Measurements from ENCODE around the gene UGGT1.

The UGGT1 gene

DNA sequence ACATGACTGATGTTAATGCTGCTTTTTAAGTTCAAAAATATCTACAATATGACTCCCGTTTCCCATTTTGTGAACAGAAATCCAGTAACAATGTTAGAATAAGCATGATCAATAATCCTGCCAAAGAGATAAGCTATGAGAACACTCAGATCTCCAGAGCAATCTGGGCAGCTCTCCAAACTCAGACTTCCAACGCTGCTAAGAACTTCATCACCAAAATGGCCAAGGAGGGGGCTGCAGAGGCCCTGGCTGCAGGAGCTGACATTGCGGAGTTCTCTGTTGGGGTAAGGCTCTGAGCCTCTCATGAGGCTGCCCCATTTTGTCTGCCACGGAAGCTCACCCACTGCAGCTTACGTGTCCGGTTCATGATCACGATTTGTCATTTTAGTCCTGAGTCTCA lies 68.4 kb downstream of the UGGT1 start:
- Histone ChIP-seq H3K36me3 (ENCODE audit: low read depth) (peaks cover 84% of the 10 kb centered on the region), H3K4me1 (ENCODE audit: insufficient read depth, poor library complexity, severe bottlenecking) (no peaks in the 10 kb centered on the region), H3K27ac (ENCODE audit: poor library complexity, severe bottlenecking) (no peak overlapping the region), H3K4me3 (ENCODE audit: severe bottlenecking) (no peak overlapping the region), H3K27me3 (ENCODE audit: insufficient read depth, poor library complexity, severe bottlenecking) (no peaks in the 10 kb centered on the region), H3K9me3 (ENCODE audit: severe bottlenecking) (no peaks in the 10 kb centered on the region)
- no peak for ATAC-seq (ENCODE audit: low read depth)
- no peak for DNase-seq (ENCODE audit: low spot score)
- TF ChIP-seq CTCF (IDR thresholded peaks at IDR 0.05; ENCODE audit: poor library complexity, severe bottlenecking): no peak

DNA sequence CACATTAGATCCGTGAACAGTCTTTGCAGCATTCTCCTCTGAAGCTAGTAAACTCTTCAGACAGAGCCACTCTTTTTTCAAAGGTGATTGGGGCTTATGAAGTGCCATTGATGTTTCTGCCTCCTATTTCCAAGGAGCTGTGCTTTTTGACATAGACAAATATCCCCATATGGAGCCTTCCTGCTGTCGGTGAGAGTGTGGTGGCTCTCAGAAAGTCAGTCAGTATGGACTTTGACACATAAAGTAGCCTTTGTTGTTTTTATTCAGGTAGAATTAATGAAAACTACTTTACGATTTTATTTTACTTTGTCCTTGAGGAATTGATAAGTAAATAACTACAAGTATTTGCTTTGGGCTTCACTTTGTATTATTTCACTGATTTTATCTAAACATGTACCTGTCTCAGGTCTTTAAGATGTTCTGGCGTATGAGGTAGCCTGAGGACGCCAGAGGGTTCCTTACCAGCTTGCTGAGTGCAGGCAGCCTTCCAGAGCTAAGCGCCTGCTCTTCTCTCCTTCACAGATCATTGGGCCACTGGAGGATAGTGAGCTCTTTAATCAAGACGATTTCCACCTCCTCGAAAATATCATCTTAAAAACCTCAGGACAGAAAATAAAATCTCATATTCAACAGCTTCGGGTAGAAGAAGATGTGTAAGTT lies 69.7 kb downstream of the UGGT1 start:
- no peak for ATAC-seq (ENCODE audit: low read depth)
- no peak overlapping the region for H3K27ac ChIP-seq (ENCODE audit: poor library complexity, severe bottlenecking)

DNA sequence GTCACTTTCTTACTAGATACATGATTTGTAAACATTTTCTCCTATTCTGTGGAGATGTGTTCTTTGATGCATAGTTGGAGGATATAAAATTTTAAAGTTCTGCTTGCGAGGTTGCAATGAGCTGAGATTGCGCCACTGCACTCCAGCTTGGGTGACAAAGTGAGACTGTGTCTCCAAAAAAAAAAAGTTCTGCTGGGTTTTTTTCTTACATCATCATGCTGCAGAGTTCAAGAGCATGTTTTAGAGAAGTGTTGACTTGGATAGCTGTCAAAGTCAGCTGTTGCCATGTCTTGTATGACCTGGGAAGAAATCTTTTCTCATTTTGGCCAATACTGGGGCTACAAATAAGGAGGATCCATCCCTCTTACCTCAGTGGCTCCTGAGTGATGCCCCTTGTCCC lies 71.3 kb downstream of the UGGT1 start:
- H3K27me3 ChIP-seq (ENCODE audit: insufficient read depth, poor library complexity, severe bottlenecking): no peaks in the 10 kb centered on the region
- no peaks in the 10 kb centered on the region for H3K9me3 ChIP-seq (ENCODE audit: severe bottlenecking)
- TF ChIP-seq CTCF (IDR thresholded peaks at IDR 0.05; ENCODE audit: poor library complexity, severe bottlenecking): no peak
- no peak overlapping the region for H3K4me3 ChIP-seq (ENCODE audit: severe bottlenecking)
- H3K27ac ChIP-seq (ENCODE audit: poor library complexity, severe bottlenecking): no peak overlapping the region
- H3K36me3 ChIP-seq (ENCODE audit: low read depth): peaks cover 83% of the 10 kb centered on the region
- DNase-seq (ENCODE audit: low spot score) (no peak), ATAC-seq (ENCODE audit: low read depth) (no peak)
- H3K4me1 ChIP-seq (ENCODE audit: insufficient read depth, poor library complexity, severe bottlenecking): no peaks in the 10 kb centered on the region

More for the DNA sequence above, 69.7 kb downstream of the UGGT1 start:
- TF ChIP-seq CTCF (IDR thresholded peaks at IDR 0.05; ENCODE audit: poor library complexity, severe bottlenecking): no peak
- no peaks in the 10 kb centered on the region for H3K27me3 ChIP-seq (ENCODE audit: insufficient read depth, poor library complexity, severe bottlenecking)
- DNase-seq (ENCODE audit: low spot score): no peak
- no peak overlapping the region for H3K4me3 ChIP-seq (ENCODE audit: severe bottlenecking)
- no peaks in the 10 kb centered on the region for H3K9me3 ChIP-seq (ENCODE audit: severe bottlenecking)
- no peaks in the 10 kb centered on the region for H3K4me1 ChIP-seq (ENCODE audit: insufficient read depth, poor library complexity, severe bottlenecking)
- H3K36me3 ChIP-seq (ENCODE audit: low read depth): peaks cover 83% of the 10 kb centered on the region

- TF ChIP-seq CTCF (IDR thresholded peaks at IDR 0.05; ENCODE audit: poor library complexity, severe bottlenecking): no peak
- no peak for ATAC-seq (ENCODE audit: low read depth)
- Histone ChIP-seq H3K27me3 (ENCODE audit: insufficient read depth, poor library complexity, severe bottlenecking) (no peaks in the 10 kb centered on the region), H3K4me1 (ENCODE audit: insufficient read depth, poor library complexity, severe bottlenecking) (no peaks in the 10 kb centered on the region), H3K36me3 (ENCODE audit: low read depth) (peaks cover 82% of the 10 kb centered on the region), H3K9me3 (ENCODE audit: severe bottlenecking) (no peaks in the 10 kb centered on the region), H3K4me3 (ENCODE audit: severe bottlenecking) (no peak overlapping the region), H3K27ac (ENCODE audit: poor library complexity, severe bottlenecking) (no peak overlapping the region)
- DNase-seq (ENCODE audit: low spot score): no peak
These were observed 73.3 kb downstream of the UGGT1 start for GRCh38 chr2:128164311-128164710.

- Histone ChIP-seq H3K27ac (ENCODE audit: poor library complexity, severe bottlenecking) (no peak overlapping the region), H3K4me1 (ENCODE audit: insufficient read depth, poor library complexity, severe bottlenecking) (no peaks in the 10 kb centered on the region), H3K4me3 (ENCODE audit: severe bottlenecking) (no peak overlapping the region), H3K27me3 (ENCODE audit: insufficient read depth, poor library complexity, severe bottlenecking) (no peaks in the 10 kb centered on the region), H3K36me3 (ENCODE audit: low read depth) (peaks cover 82% of the 10 kb centered on the region), H3K9me3 (ENCODE audit: severe bottlenecking) (no peaks in the 10 kb centered on the region)
- ATAC-seq (ENCODE audit: low read depth) (no peak), DNase-seq (ENCODE audit: low spot score) (no peak)
- TF ChIP-seq CTCF (IDR thresholded peaks at IDR 0.05; ENCODE audit: poor library complexity, severe bottlenecking): no peak
These were observed 75.8 kb downstream of the UGGT1 start for GRCh38 chr2:128166746-128167353.

All from RWPE2 (cell line).